ENCODE data around the gene CHAD. TPM values are rescaled to one million over a fixed set of nuclear protein-coding genes. Genes with fewer than 3 reads are reported as not detected.
A peak's percentile ranks its signal among the peaks of the same experiment; 100 is the strongest.

Gene CHAD
- total and polyA plus RNA-seq, 2 donors (not counting 3 experiments of a cell fraction or from before 2014, with no cell fraction given): not detected

DNA sequence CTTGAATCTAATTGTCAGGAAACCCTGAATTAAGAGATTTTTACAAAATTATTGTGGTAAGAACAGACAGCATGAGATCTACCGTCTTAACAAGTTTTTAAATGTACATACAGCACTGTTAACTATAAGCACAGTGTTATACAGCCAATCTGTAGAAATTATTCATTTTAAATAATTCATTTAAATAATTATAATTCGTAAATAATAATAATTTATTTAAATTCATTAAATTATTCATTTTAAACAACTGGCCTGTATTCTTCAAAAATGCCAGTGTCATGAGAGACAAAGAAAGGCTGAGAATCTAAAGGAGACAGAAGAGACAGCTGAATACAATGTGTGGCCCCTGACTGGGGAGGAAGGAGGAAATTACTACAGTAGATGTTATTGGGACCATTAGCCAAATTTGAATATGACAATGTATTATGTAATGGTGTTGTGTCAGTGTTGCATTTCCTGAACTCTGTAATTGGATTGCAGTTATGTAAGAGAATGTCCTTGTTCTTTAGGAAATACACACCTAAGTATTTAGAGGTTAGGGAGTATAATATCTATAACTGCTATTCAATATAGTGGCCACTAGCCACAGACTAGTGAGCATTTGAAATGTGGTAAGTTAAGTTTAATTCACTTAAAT is 12.3 kb upstream of the CHAD start:
- no peaks in the 10 kb centered on the region for H4K20me1 ChIP-seq (replicated peaks; ENCODE audit: control insufficient read depth, extremely low read depth, insufficient read depth, low read length)
- BruUV-seq (replicated peaks): no TSS peak

More for the DNA sequence above, 12.3 kb upstream of the CHAD start:
- ChIA-PET CTCF (interaction anchor here (0.8 to 3.1 kb wide), 4 partner anchors 21 to 147 kb away, joined by 3 to 28 read pairs (median 13); no protein-coding TSS in a partner anchor), POLR2A (no interaction called here)
- Histone ChIP-seq H3K27me3 (ENCODE audit: control insufficient read depth in 2 of 2, insufficient read depth in 2 of 2, low read length in 2 of 2) (peaks cover 5 to 7% of the 10 kb centered on the region in 2 experiments), H3K4me3 (replicated peaks in 1 of 3; ENCODE audit: insufficient read depth in 1 of 3, low read depth in 1 of 3, low read length in 3 of 3) (no peak overlapping the region), H3K9ac (replicated peaks; ENCODE audit: extremely low read depth, insufficient read depth, low read length) (no peak overlapping the region), H3K9me1 (replicated peaks; ENCODE audit: control insufficient read depth, extremely low read depth, insufficient read depth, low read length) (no peaks in the 10 kb centered on the region), H3K36me3 (ENCODE audit: control insufficient read depth in 2 of 2, extremely low read depth in 1 of 2, insufficient read depth in 2 of 2, low read length in 2 of 2) (peaks cover 2 to 13% of the 10 kb centered on the region in 2 experiments), H3K4me1 (ENCODE audit: control insufficient read depth, extremely low read depth, insufficient read depth, low read length) (peaks cover 20% of the 10 kb centered on the region), H3K79me2 (ENCODE audit: control insufficient read depth, insufficient read depth, low read length) (peaks cover 8% of the 10 kb centered on the region), H3K4me2 (ENCODE audit: insufficient read depth, low read length) (no peak overlapping the region), H3K9me3 (replicated peaks; ENCODE audit: control insufficient read depth, insufficient read depth, low read length) (no peaks in the 10 kb centered on the region), H2AFZ (ENCODE audit: low read depth, low read length) (no peak overlapping the region), H3K27ac (ENCODE audit: insufficient read depth, low read depth, low read length) (no peak overlapping the region)
- intact Hi-C loops (cut with micrococcal nuclease): loop anchor here (5.0 kb wide), 1 partner anchor 221 kb away; no protein-coding TSS in a partner anchor
- DNase-seq (ENCODE audit: low read depth, low spot score): peak; percentile 18
- dilution Hi-C loops (cut with MboI; ENCODE audit: extremely low pct_ligation_motif_present, low sequenced_read_pairs): no loop called here
- no peak for TF ChIP-seq EZH2 (IDR thresholded peaks at IDR 0.05; ENCODE audit: borderline replicate concordance, low read depth, low read length, severe bottlenecking)
- no peak for TF ChIP-seq POLR2A (IDR thresholded peaks at IDR 0.05; ENCODE audit: low read depth, low read length)
- TF ChIP-seq GATA2 (IDR thresholded peaks at IDR 0.05; ENCODE audit: insufficient read depth, insufficient read length, low read depth, low read length): no peak
- no peak for TF ChIP-seq JUN (IDR thresholded peaks at IDR 0.05; ENCODE audit: borderline replicate concordance, insufficient read depth, insufficient read length, low read depth)
- no peak for TF ChIP-seq FOS (IDR thresholded peaks at IDR 0.05; ENCODE audit: borderline replicate concordance, insufficient read depth, low read length)
- no peak for TF ChIP-seq MYC (IDR thresholded peaks at IDR 0.05; ENCODE audit: low read depth, low read length)
- TF ChIP-seq, protein P1, sequence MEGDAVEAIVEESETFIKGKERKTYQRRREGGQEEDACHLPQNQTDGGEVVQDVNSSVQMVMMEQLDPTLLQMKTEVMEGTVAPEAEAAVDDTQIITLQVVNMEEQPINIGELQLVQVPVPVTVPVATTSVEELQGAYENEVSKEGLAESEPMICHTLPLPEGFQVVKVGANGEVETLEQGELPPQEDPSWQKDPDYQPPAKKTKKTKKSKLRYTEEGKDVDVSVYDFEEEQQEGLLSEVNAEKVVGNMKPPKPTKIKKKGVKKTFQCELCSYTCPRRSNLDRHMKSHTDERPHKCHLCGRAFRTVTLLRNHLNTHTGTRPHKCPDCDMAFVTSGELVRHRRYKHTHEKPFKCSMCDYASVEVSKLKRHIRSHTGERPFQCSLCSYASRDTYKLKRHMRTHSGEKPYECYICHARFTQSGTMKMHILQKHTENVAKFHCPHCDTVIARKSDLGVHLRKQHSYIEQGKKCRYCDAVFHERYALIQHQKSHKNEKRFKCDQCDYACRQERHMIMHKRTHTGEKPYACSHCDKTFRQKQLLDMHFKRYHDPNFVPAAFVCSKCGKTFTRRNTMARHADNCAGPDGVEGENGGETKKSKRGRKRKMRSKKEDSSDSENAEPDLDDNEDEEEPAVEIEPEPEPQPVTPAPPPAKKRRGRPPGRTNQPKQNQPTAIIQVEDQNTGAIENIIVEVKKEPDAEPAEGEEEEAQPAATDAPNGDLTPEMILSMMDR (IDR thresholded peaks at IDR 0.05; ENCODE audit: extremely low read depth in 1 of 2, insufficient read depth in 1 of 2, low read depth in 1 of 2, low read length in 2 of 2): no peak
- TF ChIP-seq, protein P2, sequence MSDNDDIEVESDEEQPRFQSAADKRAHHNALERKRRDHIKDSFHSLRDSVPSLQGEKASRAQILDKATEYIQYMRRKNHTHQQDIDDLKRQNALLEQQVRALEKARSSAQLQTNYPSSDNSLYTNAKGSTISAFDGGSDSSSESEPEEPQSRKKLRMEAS (IDR thresholded peaks at IDR 0.05; ENCODE audit: insufficient read depth, insufficient read length): no peak
- no peak for TF ChIP-seq POLR2AphosphoS5 (IDR thresholded peaks at IDR 0.05; ENCODE audit: insufficient read depth, low read depth, low read length)
- no peak for FAIRE-seq
